PC-9 (cell line): Measurements from ENCODE around the gene ASB5. TPM values are rescaled to one million over a fixed set of nuclear protein-coding genes. Genes with fewer than 3 reads are reported as not detected.

Source experiments
- BruUV-seq: library from RNA; stranded (reverse); fragments of 400-500 nt; replicated peaks from 2 replicates; lab custom pipeline; 2021; lab: Mats Ljungman, UMichigan
- CTCF ChIA-PET: fragments of 300-600 bp; sonication (Branson Sonifier 250); formaldehyde crosslinking; loops from one replicate; lab custom pipeline; 2022; ENCODE audit warnings: antibody characterized with exemption; lab: Charles Lee
- POLR2A ChIA-PET: fragments of 300-600 bp; sonication (Branson Sonifier 250); formaldehyde crosslinking; loops from one replicate; lab custom pipeline; 2022; ENCODE audit warnings: antibody characterized with exemption; ENCODE audit not compliant: unreplicated experiment; lab: Charles Lee
- DNase-seq, 2 experiments: peaks; one replicate each; pipeline versions ENCODE4 v3.0.0 to v3.0.0-alpha.2; 2015 to 2022; ENCODE audit warnings: mixed read lengths in 1 of 2
- H2AFZ ChIP-seq: fragments of 200-600 bp; sonication (generic); 2 replicates; pipeline ENCODE4 v1.8.1; 2017; ENCODE audit warnings: antibody characterized with exemption
- H3F3A ChIP-seq: fragments of 200-600 bp; sonication (generic); 2 replicates; pipeline ENCODE4 v1.8.1; 2017; ENCODE audit warnings: antibody characterized with exemption, mild to moderate bottlenecking, low read depth; ENCODE audit not compliant: insufficient read depth
- H3K27ac ChIP-seq: fragments of 200-600 bp; sonication (generic); 2 replicates; pipeline ENCODE4 v1.6.1; 2016; ENCODE audit warnings: mixed run types
- H3K27me3 ChIP-seq: fragments of 200-600 bp; sonication (generic); 2 replicates; pipeline ENCODE4 v1.6.1; 2016; ENCODE audit warnings: low read depth, mixed run types; ENCODE audit not compliant: insufficient read depth
- H3K36me3 ChIP-seq: fragments of 200-600 bp; sonication (generic); 2 replicates; pipeline ENCODE4 v1.6.1; 2016; ENCODE audit warnings: low read depth, mixed run types
- H3K4me1 ChIP-seq: fragments of 200-600 bp; sonication (generic); replicated peaks from 2 replicates; pipeline ENCODE4 v1.6.1; 2016; ENCODE audit warnings: mixed run types; ENCODE audit not compliant: insufficient read depth
- H3K4me2 ChIP-seq: fragments of 200-600 bp; sonication (generic); 2 replicates; pipeline ENCODE4 v1.6.1; 2017; ENCODE audit warnings: mixed run types
- H3K4me3 ChIP-seq: fragments of 200-600 bp; sonication (generic); 2 replicates; pipeline ENCODE4 v1.6.1; 2016; ENCODE audit warnings: mixed run types
- H3K79me2 ChIP-seq: fragments of 200-600 bp; sonication (generic); 2 replicates; pipeline ENCODE4 v1.6.1; 2017; ENCODE audit warnings: low read depth, mixed run types
- H3K9me2 ChIP-seq: fragments of 200-600 bp; sonication (generic); 2 replicates; pipeline ENCODE4 v1.8.1; 2017; ENCODE audit warnings: mild to moderate bottlenecking; ENCODE audit not compliant: insufficient read depth
- H3K9me3 ChIP-seq: fragments of 200-600 bp; sonication (generic); 2 replicates; pipeline ENCODE4 v1.8.1; 2016; ENCODE audit warnings: low read depth; ENCODE audit not compliant: insufficient read depth
- H4K20me1 ChIP-seq: fragments of 200-600 bp; sonication (generic); 2 replicates; pipeline ENCODE4 v1.8.1; 2017; ENCODE audit not compliant: insufficient read depth
- CTCF ChIP-seq: fragments of 200-600 bp; sonication (generic); conservative IDR thresholded peaks from 2 replicates; pipeline ENCODE4 v1.6.1; 2017; ENCODE audit warnings: mixed run types, antibody characterized with exemption, mild to moderate bottlenecking, moderate library complexity
- EZH2 ChIP-seq: fragments of 200-600 bp; sonication (generic); IDR thresholded peaks from 2 replicates; pipeline ENCODE4 v1.8.0; 2017; ENCODE audit warnings: antibody characterized with exemption, low read depth
- intact Hi-C: fragments of 100-400 bp; cut with micrococcal nuclease; formaldehyde crosslinking; loops from one replicate; pipeline ENCODE4 v1.10.0; 2022; ENCODE audit not compliant: unreplicated experiment
- total RNA-seq: library from RNA; stranded (reverse); gene quantifications from 2 replicates; pipeline ENCODE4 v1.2.3, GENCODE V29; 2021

ASB5 gene
- total RNA-seq, 1 experiment from 2014 or later: not detected

DNA sequence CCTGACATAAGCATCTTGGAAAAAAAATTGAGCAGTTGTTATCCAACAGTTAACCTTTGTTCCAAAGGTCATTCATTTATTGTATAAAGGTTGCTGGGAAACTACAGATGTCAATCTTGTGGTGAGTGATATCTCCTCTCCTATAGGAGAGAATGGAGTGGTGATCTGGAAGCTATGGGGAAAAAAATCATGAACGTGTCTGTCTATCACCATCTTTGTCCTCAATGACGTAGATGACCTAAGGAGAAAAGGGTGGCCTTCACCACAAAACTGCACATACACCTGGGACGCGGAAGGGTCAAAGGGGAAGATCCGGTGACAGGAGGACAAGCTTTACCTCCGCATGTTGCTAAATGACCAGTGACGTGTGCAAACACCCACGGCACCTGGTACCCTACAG is 27.3 kb downstream of the ASB5 start:
- H4K20me1 ChIP-seq: no peaks in the 10 kb centered on the region
- H3K36me3 ChIP-seq: no peaks in the 10 kb centered on the region
- no TSS peak for BruUV-seq
- H3F3A ChIP-seq: no peaks in the 10 kb centered on the region
- ChIA-PET POLR2A (no interaction called here), CTCF (no interaction called here)
- H3K4me2 ChIP-seq: no peak overlapping the region
- DNase-seq: no peak
- H3K9me2 ChIP-seq: no peaks in the 10 kb centered on the region
- no peaks in the 10 kb centered on the region for H3K27me3 ChIP-seq
- H3K9me3 ChIP-seq: no peaks in the 10 kb centered on the region
- no peaks in the 10 kb centered on the region for H3K79me2 ChIP-seq
- H2AFZ ChIP-seq: no peak overlapping the region
- TF ChIP-seq EZH2 (no peak), CTCF (no peak)
- H3K27ac ChIP-seq: no peak overlapping the region
- no peak overlapping the region for H3K4me3 ChIP-seq
- no peaks in the 10 kb centered on the region for H3K4me1 ChIP-seq
- intact Hi-C loops: no loop called here

DNA sequence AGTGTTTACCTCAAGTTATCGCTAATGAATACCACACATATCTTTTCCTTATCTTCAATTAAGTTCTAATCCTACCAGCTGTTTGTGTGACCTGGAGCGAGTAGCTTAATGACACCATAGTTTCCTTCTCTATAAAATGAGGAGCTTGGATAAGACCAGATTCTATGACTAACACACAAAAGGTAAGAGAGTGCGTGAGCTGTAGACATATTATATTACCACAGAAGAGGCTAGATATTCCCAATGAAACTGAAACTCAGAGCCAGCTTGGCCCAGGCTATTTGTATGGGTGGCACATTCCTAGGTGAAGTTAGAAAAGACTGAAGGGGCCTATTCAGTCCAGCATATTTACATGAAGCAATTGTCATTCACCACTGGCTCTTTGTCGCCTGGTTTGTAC is 30.2 kb downstream of the ASB5 start:
- Histone ChIP-seq H3K36me3 (no peaks in the 10 kb centered on the region), H3K4me3 (no peak overlapping the region), H3K27me3 (no peaks in the 10 kb centered on the region), H3K4me1 (no peaks in the 10 kb centered on the region), H3K27ac (no peak overlapping the region), H3K4me2 (no peak overlapping the region), H4K20me1 (no peaks in the 10 kb centered on the region), H3K79me2 (no peaks in the 10 kb centered on the region), H3F3A (no peaks in the 10 kb centered on the region), H2AFZ (no peak overlapping the region), H3K9me2 (no peaks in the 10 kb centered on the region), H3K9me3 (no peaks in the 10 kb centered on the region)
- intact Hi-C loops: no loop called here
- no peak for DNase-seq
- ChIA-PET POLR2A (no interaction called here), CTCF (no interaction called here)
- TF ChIP-seq EZH2: no peak
- no peak for TF ChIP-seq CTCF
- BruUV-seq: no TSS peak

- no peak for DNase-seq
- Histone ChIP-seq H3K27ac (no peak overlapping the region), H3K27me3 (no peaks in the 10 kb centered on the region), H3K36me3 (no peaks in the 10 kb centered on the region), H4K20me1 (no peaks in the 10 kb centered on the region), H3K4me1 (no peaks in the 10 kb centered on the region), H3K4me2 (no peak overlapping the region), H3F3A (no peaks in the 10 kb centered on the region), H2AFZ (no peak overlapping the region), H3K4me3 (no peak overlapping the region), H3K9me3 (no peaks in the 10 kb centered on the region), H3K9me2 (no peaks in the 10 kb centered on the region), H3K79me2 (no peaks in the 10 kb centered on the region)
- intact Hi-C loops: no loop called here
- no TSS peak for BruUV-seq
- POLR2A ChIA-PET: no interaction called here
- no peak for TF ChIP-seq CTCF
- no peak for TF ChIP-seq EZH2
- CTCF ChIA-PET: no interaction called here
These were observed 30.8 kb downstream of the ASB5 start for GRCh38 chr4:176238157-176238610.
